CD8-positive, alpha-beta memory T cell (primary cell): Measurements from ENCODE around the gene GAB2. TPM values are rescaled to one million over a fixed set of nuclear protein-coding genes. Genes with fewer than 3 reads are reported as not detected.
A peak's percentile ranks its signal among the peaks of the same experiment; 100 is the strongest.
"Not testable (repeated sequence)": the region's sequence is repeated elsewhere in the genome, so short reads cannot be mapped to it uniquely, and the experiment has no call there.

Source experiments
- CTCF ChIA-PET: fragments of 350-600 bp; sonication (Branson Sonifier 250); formaldehyde crosslinking; loops from one replicate; lab custom pipeline; 2021; ENCODE audit warnings: antibody characterized with exemption; lab: Charles Lee
- POLR2A ChIA-PET: fragments of 350-600 bp; sonication (Branson Sonifier 250); formaldehyde crosslinking; loops from one replicate; lab custom pipeline; 2021; ENCODE audit warnings: antibody characterized with exemption; lab: Charles Lee
- DNase-seq, 5 donors: peaks; one replicate each; pipeline versions ENCODE4 v3.0.0 to v3.0.0-alpha.2; 2020 to 2022; ENCODE audit warnings: mixed read lengths in 1 of 5
- H3K27ac ChIP-seq: one replicate; pipeline ENCODE4 v1.7.0; 2013; ENCODE audit warnings: low read depth, mild to moderate bottlenecking, low read length, moderate library complexity
- H3K27me3 ChIP-seq: 2 replicates; pipeline ENCODE4 v1.7.0; 2013; ENCODE audit warnings: low read length, mild to moderate bottlenecking; ENCODE audit not compliant: insufficient read depth, poor library complexity, severe bottlenecking
- H3K36me3 ChIP-seq: 2 replicates; pipeline ENCODE4 v1.7.0; 2013; ENCODE audit warnings: mild to moderate bottlenecking, low read length, moderate library complexity; ENCODE audit not compliant: insufficient read depth
- H3K4me1 ChIP-seq: 2 replicates; pipeline ENCODE4 v1.7.0; 2013; ENCODE audit warnings: mild to moderate bottlenecking, low read length, moderate library complexity; ENCODE audit not compliant: insufficient read depth
- H3K4me3 ChIP-seq: 2 replicates; pipeline ENCODE4 v1.7.0; 2013; ENCODE audit warnings: mild to moderate bottlenecking, low read length
- H3K9me3 ChIP-seq: 2 replicates; pipeline ENCODE4 v1.7.0; 2013; ENCODE audit warnings: mild to moderate bottlenecking, low read length
- H3K27ac Mint-ChIP-seq, 8 donors: one replicate each; pipeline ENCODE4 v1.8.0; 2020 to 2021; ENCODE audit warnings: mixed read lengths in 8 of 8, mild to moderate bottlenecking in 6 of 8, inconsistent platforms in 3 of 8, moderate library complexity in 3 of 8
- H3K27me3 Mint-ChIP-seq, 2 donors: one replicate each; pipeline ENCODE4 v1.8.0; 2020 to 2021; ENCODE audit warnings: mixed read lengths in 2 of 2, mild to moderate bottlenecking in 1 of 2, moderate library complexity in 1 of 2
- H3K36me3 Mint-ChIP-seq, 3 donors: one replicate each; pipeline ENCODE4 v1.8.0; 2020 to 2021; ENCODE audit warnings: mixed read lengths in 3 of 3, inconsistent platforms in 1 of 3, mild to moderate bottlenecking in 1 of 3
- H3K4me1 Mint-ChIP-seq, 3 donors: one replicate each; pipeline ENCODE4 v1.8.0; 2020 to 2021; ENCODE audit warnings: mixed read lengths in 3 of 3, inconsistent platforms in 1 of 3, mild to moderate bottlenecking in 1 of 3
- H3K4me3 Mint-ChIP-seq, 7 donors: one replicate each; pipeline ENCODE4 v1.8.0; 2020 to 2021; ENCODE audit warnings: mixed read lengths in 7 of 7, mild to moderate bottlenecking in 6 of 7, moderate library complexity in 4 of 7, inconsistent platforms in 2 of 7
- H3K9me3 Mint-ChIP-seq, 5 donors: one replicate each; pipeline ENCODE4 v1.8.0; 2020 to 2022; ENCODE audit warnings: mixed read lengths in 5 of 5, mild to moderate bottlenecking in 3 of 5, moderate library complexity in 2 of 5, inconsistent platforms in 1 of 5
- polyA plus RNA-seq: library from polyadenylated mRNA; unstranded; fragments of 300-500 nt; fragmentation: Illumina TruSeq; gene quantifications from one replicate; pipeline ENCODE4 v1.2.3, GENCODE V29; 2021
- total RNA-seq, 2 experiments: library from RNA; stranded (reverse); gene quantifications; one replicate each; pipeline ENCODE4 v1.2.3, GENCODE V29; 2021

The GAB2 gene
- total and polyA plus RNA-seq, 3 experiments from 2014 or later: 2.9 to 4.3 TPM; not detected in 1

GRCh38 chr11:78355742-78356141, 61.9 kb downstream of the GAB2 start:
- H3K4me1 ChIP-seq, CTCF ChIA-PET, H3K4me3 Mint-ChIP-seq, H3K36me3 ChIP-seq, H3K4me3 ChIP-seq, H3K27ac Mint-ChIP-seq, H3K9me3 ChIP-seq, H3K36me3 Mint-ChIP-seq, DNase-seq, H3K4me1 Mint-ChIP-seq, POLR2A ChIA-PET, H3K27me3 ChIP-seq, H3K27ac ChIP-seq: not testable (repeated sequence)
- peaks cover 13 to 18% of the 10 kb centered on the region in 2 donors for H3K27me3 Mint-ChIP-seq
- H3K9me3 Mint-ChIP-seq: peaks cover 0 to 13% (median 5%) of the 10 kb centered on the region in 5 donors

- H3K9me3 ChIP-seq: no peaks in the 10 kb centered on the region
- H3K4me3 ChIP-seq: no peak overlapping the region
- H3K4me1 Mint-ChIP-seq: peaks cover 0 to 9% (median 6%) of the 10 kb centered on the region in 3 donors
- H3K4me3 Mint-ChIP-seq: no peak overlapping the region
- CTCF ChIA-PET: no interaction called here
- H3K36me3 ChIP-seq: no peaks in the 10 kb centered on the region
- no peaks in the 10 kb centered on the region for H3K4me1 ChIP-seq
- H3K27me3 ChIP-seq: no peaks in the 10 kb centered on the region
- H3K27ac Mint-ChIP-seq: peak overlapping the region in 2 of 8 donors; percentile 5 to 40
- peaks cover 13 to 18% of the 10 kb centered on the region in 2 donors for H3K27me3 Mint-ChIP-seq
- peaks cover 0 to 10% (median 0%) of the 10 kb centered on the region in 3 donors for H3K36me3 Mint-ChIP-seq
- no peak for DNase-seq
- POLR2A ChIA-PET: no interaction called here
- no peak overlapping the region for H3K27ac ChIP-seq
- H3K9me3 Mint-ChIP-seq: peaks cover 0 to 13% (median 5%) of the 10 kb centered on the region in 5 donors
Measured at GRCh38 chr11:78355309-78355705, 62.3 kb downstream of the GAB2 start.

GRCh38 chr11:78354408-78355308, 63.0 kb downstream of the GAB2 start:
- no peaks in the 10 kb centered on the region for H3K27me3 ChIP-seq
- H3K4me3 ChIP-seq: no peak overlapping the region
- H3K36me3 ChIP-seq: no peaks in the 10 kb centered on the region
- Mint-ChIP-seq H3K27me3 (peaks cover 13 to 22% of the 10 kb centered on the region in 2 donors), H3K27ac (peak overlapping the region in 2 of 8 donors; percentile 5 to 40), H3K4me1 (peaks cover 4 to 14% (median 10%) of the 10 kb centered on the region in 3 donors), H3K9me3 (peaks cover 0 to 13% (median 5%) of the 10 kb centered on the region in 5 donors), H3K4me3 (no peak overlapping the region), H3K36me3 (peaks cover 0 to 10% (median 0%) of the 10 kb centered on the region in 3 donors)
- H3K9me3 ChIP-seq: no peaks in the 10 kb centered on the region
- peak overlapping the region; percentile 38 for H3K27ac ChIP-seq
- CTCF ChIA-PET: no interaction called here
- POLR2A ChIA-PET: no interaction called here
- no peak for DNase-seq
- H3K4me1 ChIP-seq: no peaks in the 10 kb centered on the region

GRCh38 chr11:78351979-78352841, 65.4 kb downstream of the GAB2 start:
- DNase-seq: no peak
- peaks cover 10 to 23% of the 10 kb centered on the region in 2 donors for H3K27me3 Mint-ChIP-seq
- Histone ChIP-seq H3K36me3 (no peaks in the 10 kb centered on the region), H3K4me1 (no peaks in the 10 kb centered on the region), H3K4me3 (no peak overlapping the region), H3K27ac (no peak overlapping the region), H3K9me3 (no peaks in the 10 kb centered on the region), H3K27me3 (no peaks in the 10 kb centered on the region)
- no peak overlapping the region for H3K27ac Mint-ChIP-seq
- CTCF ChIA-PET: no interaction called here
- POLR2A ChIA-PET: no interaction called here
- H3K4me3 Mint-ChIP-seq: no peak overlapping the region
- H3K36me3 Mint-ChIP-seq: no peaks in the 10 kb centered on the region
- peaks cover 4 to 14% (median 10%) of the 10 kb centered on the region in 3 donors for H3K4me1 Mint-ChIP-seq
- peaks cover 0 to 9% (median 5%) of the 10 kb centered on the region in 5 donors for H3K9me3 Mint-ChIP-seq

GRCh38 chr11:78351193-78351592, 66.4 kb downstream of the GAB2 start:
- H3K4me3 ChIP-seq: no peak overlapping the region
- peak overlapping the region; percentile 60 for H3K27ac ChIP-seq

GRCh38 chr11:78350646-78351165, 66.9 kb downstream of the GAB2 start:
- peaks cover 6 to 30% of the 10 kb centered on the region in 2 donors for H3K27me3 Mint-ChIP-seq
- no peak for DNase-seq
- H3K9me3 Mint-ChIP-seq: peaks cover 0 to 4% (median 0%) of the 10 kb centered on the region in 5 donors
- H3K4me3 ChIP-seq: no peak overlapping the region
- no peaks in the 10 kb centered on the region for H3K36me3 Mint-ChIP-seq
- H3K27ac ChIP-seq: peak overlapping the region; percentile 60
- no peak overlapping the region for H3K27ac Mint-ChIP-seq
- H3K9me3 ChIP-seq: no peaks in the 10 kb centered on the region
- ChIA-PET POLR2A (no interaction called here), CTCF (no interaction called here)
- peaks cover 4 to 14% (median 10%) of the 10 kb centered on the region in 3 donors for H3K4me1 Mint-ChIP-seq
- no peaks in the 10 kb centered on the region for H3K36me3 ChIP-seq
- no peaks in the 10 kb centered on the region for H3K27me3 ChIP-seq
- no peaks in the 10 kb centered on the region for H3K4me1 ChIP-seq
- peak overlapping the region in 2 of 7 donors; percentile 0 to 2 for H3K4me3 Mint-ChIP-seq

More at GRCh38 chr11:78351193-78351592, 66.4 kb downstream of the GAB2 start:
- Histone ChIP-seq H3K27me3 (no peaks in the 10 kb centered on the region), H3K36me3 (no peaks in the 10 kb centered on the region), H3K4me1 (no peaks in the 10 kb centered on the region), H3K9me3 (no peaks in the 10 kb centered on the region)
- CTCF ChIA-PET: no interaction called here
- Mint-ChIP-seq H3K36me3 (no peaks in the 10 kb centered on the region), H3K4me1 (peaks cover 4 to 14% (median 10%) of the 10 kb centered on the region in 3 donors), H3K27ac (no peak overlapping the region), H3K9me3 (peaks cover 0 to 4% (median 0%) of the 10 kb centered on the region in 5 donors), H3K4me3 (no peak overlapping the region), H3K27me3 (peaks cover 9 to 25% of the 10 kb centered on the region in 2 donors)
- no peak for DNase-seq
- POLR2A ChIA-PET: no interaction called here

DNA sequence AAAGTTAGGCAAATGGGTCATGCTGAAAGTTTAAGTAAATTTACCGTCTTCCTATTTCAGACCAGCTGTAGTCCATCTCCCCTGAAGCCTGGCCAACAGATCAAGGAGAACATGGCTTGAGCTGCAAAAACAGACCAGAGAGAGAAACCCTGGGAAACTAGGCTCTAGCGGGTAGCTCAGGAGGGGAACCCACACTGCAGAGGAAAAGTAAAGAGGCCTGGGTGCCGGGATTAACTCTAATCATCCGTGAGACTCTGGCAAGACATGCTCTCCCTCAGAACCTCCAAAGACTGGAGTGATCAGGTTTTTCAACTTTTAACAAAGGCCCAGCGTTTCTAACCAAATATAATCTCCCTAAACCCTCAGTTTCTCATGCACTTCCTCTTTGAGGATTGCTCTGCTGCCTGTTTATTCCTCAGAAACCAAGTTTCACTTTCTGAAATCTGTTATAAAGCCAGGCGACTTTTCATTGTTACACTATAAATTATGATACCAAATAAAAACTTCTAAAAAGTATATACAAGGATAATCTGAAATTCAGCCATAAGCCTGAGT, 67.5 kb downstream of the GAB2 start:
- no peak for DNase-seq
- H3K9me3 ChIP-seq: no peaks in the 10 kb centered on the region
- Mint-ChIP-seq H3K27me3 (peaks cover 6 to 28% of the 10 kb centered on the region in 2 donors), H3K4me3 (peak overlapping the region in 1 of 7 donors; percentile 25), H3K4me1 (peaks cover 4 to 14% (median 10%) of the 10 kb centered on the region in 3 donors), H3K9me3 (peaks cover 0 to 4% (median 0%) of the 10 kb centered on the region in 5 donors), H3K36me3 (no peaks in the 10 kb centered on the region), H3K27ac (no peak overlapping the region)
- H3K27me3 ChIP-seq: no peaks in the 10 kb centered on the region
- H3K4me1 ChIP-seq: no peaks in the 10 kb centered on the region
- ChIA-PET CTCF (no interaction called here), POLR2A (no interaction called here)
- H3K36me3 ChIP-seq: no peaks in the 10 kb centered on the region
- peak overlapping the region; percentile 60 for H3K27ac ChIP-seq
- no peak overlapping the region for H3K4me3 ChIP-seq
